GM21717 (cell line): ENCODE measurements around the gene PTPRD.

Experiments used
- ATAC-seq: cut with Tn5 transposase; IDR thresholded peaks from one replicate; pipeline ENCODE4 v1.9.1; 2021; ENCODE audit warnings: mild to moderate bottlenecking, moderate library complexity; ENCODE audit not compliant: unreplicated experiment

The PTPRD gene

GRCh38 chr9:8764051-8764450 lies 1848.8 kb downstream of the PTPRD start:
- ATAC-seq: no peak

- ATAC-seq: no peak
Observed at GRCh38 chr9:8762479-8763085, 1850.2 kb downstream of the PTPRD start.

GRCh38 chr9:8760000-8760767 lies 1852.6 kb downstream of the PTPRD start:
- ATAC-seq: no peak

- ATAC-seq: no peak
Observed at GRCh38 chr9:8757881-8758280, 1854.9 kb downstream of the PTPRD start.

- ATAC-seq: no peak
Observed at GRCh38 chr9:8754751-8755150, 1858.1 kb downstream of the PTPRD start.

- ATAC-seq: no peak
Observed at GRCh38 chr9:8751406-8751930, 1861.3 kb downstream of the PTPRD start.

- ATAC-seq: no peak
Observed at GRCh38 chr9:8750639-8751051, 1862.2 kb downstream of the PTPRD start.

- no peak for ATAC-seq
Observed at GRCh38 chr9:8745347-8745746, 1867.5 kb downstream of the PTPRD start.

GRCh38 chr9:8738945-8739344 lies 1873.9 kb downstream of the PTPRD start:
- ATAC-seq: no peak

GRCh38 chr9:8736805-8737204 lies 1876.0 kb downstream of the PTPRD start:
- ATAC-seq: no peak

- ATAC-seq: no peak
Observed at GRCh38 chr9:8734760-8735159, 1878.0 kb downstream of the PTPRD start.

- ATAC-seq: no peak
Observed at GRCh38 chr9:8733131-8733954, 1879.5 kb downstream of the PTPRD start.

- ATAC-seq: no peak
Observed at GRCh38 chr9:8732367-8733075, 1880.3 kb downstream of the PTPRD start.

GRCh38 chr9:8730618-8731017 lies 1882.2 kb downstream of the PTPRD start:
- ATAC-seq: no peak

- no peak for ATAC-seq
Observed at GRCh38 chr9:8728910-8729309, 1883.9 kb downstream of the PTPRD start.

GRCh38 chr9:8727191-8727590 lies 1885.6 kb downstream of the PTPRD start:
- ATAC-seq: no peak

- ATAC-seq: no peak
Observed at GRCh38 chr9:8726692-8727091, 1886.1 kb downstream of the PTPRD start.

GRCh38 chr9:8725635-8726034 lies 1887.2 kb downstream of the PTPRD start:
- ATAC-seq: no peak

GRCh38 chr9:8724284-8725018 lies 1888.4 kb downstream of the PTPRD start:
- ATAC-seq: no peak

- no peak for ATAC-seq
Observed at GRCh38 chr9:8723195-8723594, 1889.6 kb downstream of the PTPRD start.
